ENCODE results near the gene TFAP2B.

Gene TFAP2B

GRCh38 chr6:50824552-50824951, 5.9 kb downstream of the TFAP2B start:
- no peak for DNase-seq

- no peak for DNase-seq
Measured at GRCh38 chr6:50825375-50826036, 6.8 kb downstream of the TFAP2B start.

DNA sequence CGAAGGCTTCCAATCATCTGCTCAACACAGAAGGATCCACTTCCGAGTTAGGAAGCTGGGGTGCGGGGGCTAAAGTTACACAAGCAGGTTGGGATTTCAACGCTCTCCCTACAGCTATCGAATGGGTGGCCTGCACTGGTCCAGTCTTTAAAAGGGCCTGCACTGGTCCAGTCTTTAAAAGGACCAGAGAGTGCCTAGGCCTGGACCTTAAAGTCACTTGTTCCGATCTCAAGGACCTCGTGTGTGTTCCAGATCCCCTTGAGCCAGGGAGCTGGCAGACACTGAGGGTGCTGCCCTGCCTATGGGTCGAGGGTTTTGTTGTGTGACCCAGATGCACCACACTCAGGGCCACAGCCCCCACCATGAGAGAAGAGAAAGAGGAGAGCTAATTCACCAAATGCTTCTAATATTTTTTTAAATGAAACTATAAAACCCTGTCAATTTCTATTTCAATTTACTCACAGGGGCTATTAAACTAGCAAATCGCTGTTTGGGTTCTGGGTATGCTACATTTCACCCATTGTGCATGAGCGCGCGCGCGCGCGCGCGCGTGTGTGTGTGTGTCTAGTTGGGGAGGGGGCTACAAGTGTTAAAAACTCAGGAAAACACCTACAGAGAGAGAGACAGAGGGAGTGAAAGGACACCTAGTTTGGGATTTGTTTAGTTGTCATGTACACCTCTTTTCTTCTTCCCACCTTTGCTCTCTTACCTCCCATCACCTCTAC, 7.5 kb downstream of the TFAP2B start:
- no peak for DNase-seq

DNA sequence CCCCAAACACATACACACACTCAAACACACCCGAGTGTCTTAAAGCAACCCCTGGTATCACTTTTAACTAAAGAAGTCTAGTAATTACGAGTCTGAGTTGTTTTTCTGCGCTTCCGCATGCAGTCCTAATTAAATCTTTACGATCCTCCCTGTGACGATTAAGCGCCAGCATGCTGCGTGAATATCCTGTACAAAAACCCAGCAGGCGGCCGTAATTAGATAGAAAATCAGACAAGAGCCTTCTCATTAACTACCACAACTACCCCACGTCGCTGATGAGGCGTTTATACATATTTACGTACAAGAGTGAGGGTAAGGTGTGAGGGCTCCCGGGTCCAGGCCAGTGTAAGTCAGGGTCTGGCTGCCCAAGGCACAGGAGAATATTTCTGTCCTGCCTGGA, 8.1 kb downstream of the TFAP2B start:
- no peak for DNase-seq

- DNase-seq = no peak
Measured at GRCh38 chr6:50829049-50829448, 10.4 kb downstream of the TFAP2B start.

GRCh38 chr6:50829898-50830444, 11.3 kb downstream of the TFAP2B start:
- DNase-seq = no peak

GRCh38 chr6:50831186-50831585, 12.5 kb downstream of the TFAP2B start:
- no peak for DNase-seq

DNA sequence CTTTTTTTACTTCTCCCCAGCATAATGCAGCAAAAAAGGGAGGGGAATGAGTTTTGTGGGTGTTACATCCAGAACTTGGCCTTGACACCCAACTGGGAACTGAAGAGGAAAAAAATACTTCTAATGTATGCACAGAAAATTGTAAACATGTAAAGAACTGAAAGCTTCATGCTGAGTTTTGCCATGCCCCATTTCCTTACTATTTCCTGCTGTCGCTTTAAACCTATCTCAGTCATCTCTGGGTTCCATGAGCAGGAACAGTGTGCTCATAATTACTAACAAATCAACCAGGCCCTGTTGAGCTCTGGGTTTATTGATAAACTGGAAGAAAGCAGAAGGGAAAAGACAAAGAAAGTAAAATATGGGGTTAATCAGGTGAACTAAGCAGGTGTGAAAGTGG, 14.2 kb downstream of the TFAP2B start:
- DNase-seq = no peak

GRCh38 chr6:50834929-50835410, 16.3 kb downstream of the TFAP2B start:
- DNase-seq = no peak

DNA sequence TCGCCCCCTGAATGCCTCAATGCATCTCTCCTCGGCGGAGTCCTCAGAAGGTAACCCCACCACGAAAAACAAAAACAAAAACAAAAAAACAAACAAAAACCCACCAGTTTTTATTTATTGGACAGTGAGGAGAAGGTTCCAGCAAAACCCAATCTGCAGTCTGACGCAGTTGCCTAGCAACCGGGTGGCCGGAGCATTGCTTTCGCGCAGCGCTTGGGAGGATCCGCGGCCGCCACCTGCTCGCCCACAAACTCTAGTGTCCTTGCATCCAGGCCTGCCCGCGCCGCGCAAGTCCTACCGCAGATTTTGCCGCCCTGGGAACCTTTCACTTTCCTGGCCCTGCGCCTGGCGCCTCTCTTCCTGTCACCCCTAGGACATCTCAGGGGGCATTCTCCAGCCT, 17.6 kb downstream of the TFAP2B start:
- DNase-seq = no peak

DNA sequence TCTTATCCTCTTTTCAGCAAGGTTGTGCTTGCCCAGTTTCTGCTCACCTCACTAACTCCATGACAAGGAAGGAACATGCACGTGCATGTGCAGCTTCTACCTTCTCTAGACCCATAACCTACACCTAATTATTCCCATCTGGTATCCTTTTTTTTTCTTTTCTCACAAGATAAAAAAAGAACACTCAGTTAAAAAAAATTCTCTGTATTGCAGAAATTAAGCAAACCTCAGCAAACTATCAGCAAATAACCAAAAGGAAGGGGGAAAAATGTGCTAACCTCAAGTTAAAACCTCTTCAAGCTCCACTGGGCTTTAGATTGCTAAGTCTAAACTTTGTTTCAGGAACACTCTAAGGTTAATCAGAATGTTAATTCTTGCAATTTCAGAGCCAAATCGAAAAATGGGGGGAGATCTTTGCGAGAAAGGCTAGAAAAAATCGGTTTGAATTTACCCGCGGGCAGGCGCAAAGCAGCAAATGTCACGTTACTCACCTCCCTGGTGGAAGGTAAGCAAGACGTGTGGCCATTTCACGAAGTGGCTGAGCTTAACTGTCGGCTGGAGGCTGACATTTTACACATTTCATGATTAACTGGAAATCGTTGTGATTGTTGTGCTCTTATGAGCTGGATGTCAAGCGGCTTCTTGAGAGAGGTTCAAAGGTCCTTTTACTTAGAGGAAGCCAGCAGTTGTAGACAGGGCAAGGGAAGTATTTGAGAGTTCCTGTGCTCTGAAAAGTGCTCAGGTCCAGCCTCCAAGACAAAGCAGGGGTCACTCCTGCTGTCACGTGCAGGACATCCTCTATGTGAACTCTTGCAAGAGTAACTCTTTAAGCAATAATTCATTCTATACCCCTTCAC, 19.1 kb downstream of the TFAP2B start:
- no peak for DNase-seq

DNA sequence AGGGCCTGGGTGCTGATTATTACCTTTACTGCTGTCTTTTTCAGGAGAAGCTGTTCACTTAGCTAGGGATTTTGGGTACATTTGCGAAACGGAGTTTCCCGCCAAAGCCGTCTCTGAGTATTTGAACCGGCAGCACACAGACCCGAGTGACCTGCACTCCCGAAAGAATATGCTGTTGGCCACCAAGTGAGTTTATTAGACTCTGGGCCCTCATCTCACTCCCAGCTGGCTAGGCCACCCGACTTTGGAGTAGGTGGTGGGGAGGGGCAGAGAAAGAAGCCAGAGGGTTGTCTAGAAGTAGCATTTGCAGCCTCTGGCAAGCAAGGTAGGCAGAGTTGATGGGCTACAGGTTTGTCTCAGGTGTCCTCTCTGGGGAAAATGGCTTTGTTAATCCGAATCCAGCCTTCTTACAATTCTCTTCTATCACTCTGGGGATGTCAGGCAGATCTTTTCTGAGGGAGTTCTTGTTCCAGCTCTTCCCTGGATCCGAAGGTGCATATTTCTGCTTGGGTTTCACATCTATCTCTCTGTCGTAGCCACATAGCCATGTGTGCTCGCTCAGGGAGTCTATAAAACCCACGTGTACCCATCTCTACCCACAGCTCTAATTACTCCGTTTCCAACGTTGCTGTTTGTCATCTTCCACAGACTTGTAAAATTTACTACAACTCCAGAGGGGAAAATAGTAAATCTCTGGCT, 21.6 kb downstream of the TFAP2B start:
- DNase-seq = no peak

- DNase-seq = no peak
Measured at GRCh38 chr6:50840811-50841192, 22.1 kb downstream of the TFAP2B start.

DNA sequence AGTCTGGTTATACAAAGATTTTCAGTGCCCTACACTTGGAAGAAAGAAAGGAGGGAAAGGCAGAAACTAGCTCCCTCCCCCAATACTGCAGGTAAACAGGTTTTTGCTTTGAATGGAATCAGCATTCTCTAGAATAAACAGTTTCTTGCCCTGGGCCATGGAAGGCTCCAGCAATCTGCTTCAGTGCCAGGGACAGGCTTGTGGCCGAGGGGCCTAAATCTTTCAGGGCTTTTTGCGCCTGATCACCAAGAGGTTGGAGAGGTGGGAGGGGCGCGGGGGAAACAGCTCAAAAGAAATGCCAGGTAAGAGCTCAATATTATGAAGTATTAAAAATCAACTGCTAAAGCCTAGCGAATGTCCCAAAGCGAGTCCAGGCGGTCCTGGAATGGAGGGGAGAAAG, 23.8 kb downstream of the TFAP2B start:
- DNase-seq = no peak

GRCh38 chr6:50842861-50843384, 24.3 kb downstream of the TFAP2B start:
- DNase-seq = no peak

DNA sequence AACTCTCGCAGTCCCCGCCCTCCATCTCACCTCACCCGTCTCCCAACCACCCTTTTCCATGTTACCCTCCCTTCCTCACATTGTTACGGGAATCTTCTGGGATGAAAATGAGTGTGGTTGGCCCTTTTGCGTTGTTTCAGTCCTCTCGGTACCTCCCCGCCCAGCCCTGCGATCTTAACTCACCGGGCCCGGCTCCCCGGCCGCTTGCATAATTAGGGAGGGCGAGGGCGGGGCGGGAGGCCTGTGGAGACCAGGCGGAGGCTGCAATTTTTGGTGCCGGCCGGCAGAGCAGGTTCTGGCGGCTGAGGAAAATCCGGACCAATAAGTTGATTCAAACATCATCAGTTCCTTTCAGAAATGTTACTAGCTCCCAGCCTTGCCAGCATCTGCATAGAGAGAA, 25.2 kb downstream of the TFAP2B start:
- no peak for DNase-seq

- DNase-seq = no peak
Measured at GRCh38 chr6:50845499-50846143, 26.9 kb downstream of the TFAP2B start.

GRCh38 chr6:50846144-50846851, 27.6 kb downstream of the TFAP2B start:
- no peak for DNase-seq

- DNase-seq = no peak
Measured at GRCh38 chr6:50846852-50847155, 28.1 kb downstream of the TFAP2B start.

Data from amygdala (tissue), 56 donors.